RPMI8226 (cell line): ENCODE data around the gene RSPH3.

Experiments
- DNase-seq: peaks from one replicate; pipeline ENCODE4 v3.0.0-alpha.2; 2015

RSPH3 gene

DNA sequence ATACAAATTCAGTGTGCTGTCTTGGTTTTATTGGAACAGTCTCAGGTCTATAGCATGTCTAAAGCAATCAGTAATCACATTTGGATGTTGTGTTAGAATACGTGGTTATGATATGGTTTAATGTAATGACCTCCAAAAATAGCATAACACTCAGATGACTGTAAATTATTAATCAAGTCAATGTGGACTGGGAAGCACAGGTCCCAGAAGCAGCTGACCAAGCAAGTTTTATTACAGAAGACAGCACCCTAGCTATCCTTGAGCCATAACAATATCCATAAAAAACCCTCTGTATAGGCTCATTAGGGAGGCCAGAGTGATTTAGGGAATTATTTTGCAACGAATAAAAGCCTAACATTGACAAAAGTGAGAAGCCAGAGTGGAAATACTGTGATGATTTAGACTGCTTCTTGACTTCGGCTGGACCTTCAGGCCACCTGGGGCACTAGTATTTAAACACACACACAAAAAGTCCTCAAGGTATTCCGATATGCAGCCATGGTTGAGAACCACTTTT is 66.9 kb downstream of the RSPH3 start:
- no peak for DNase-seq

DNA sequence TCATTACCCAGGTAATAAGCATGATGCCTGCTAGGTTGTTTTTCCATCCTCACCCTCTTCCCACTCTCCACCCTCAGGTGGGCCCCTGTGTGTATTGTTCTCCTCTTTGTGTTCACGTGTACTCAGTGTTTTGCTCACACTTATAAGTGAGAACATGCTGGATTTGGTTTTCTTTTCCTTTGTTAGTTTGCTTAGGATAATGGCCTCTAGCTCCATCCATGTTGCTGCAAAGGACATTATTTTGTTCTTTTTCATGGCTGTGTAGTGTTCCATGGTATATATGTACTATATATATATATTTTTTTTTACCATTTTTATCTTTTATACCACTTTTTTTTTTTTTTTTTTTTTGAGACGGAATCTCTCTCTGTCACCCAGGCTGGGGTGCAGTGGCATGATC is 71.9 kb downstream of the RSPH3 start:
- DNase-seq, result no peak

GRCh38 chr6:158926414-158926813 is 73.6 kb downstream of the RSPH3 start:
- no peak for DNase-seq

DNA sequence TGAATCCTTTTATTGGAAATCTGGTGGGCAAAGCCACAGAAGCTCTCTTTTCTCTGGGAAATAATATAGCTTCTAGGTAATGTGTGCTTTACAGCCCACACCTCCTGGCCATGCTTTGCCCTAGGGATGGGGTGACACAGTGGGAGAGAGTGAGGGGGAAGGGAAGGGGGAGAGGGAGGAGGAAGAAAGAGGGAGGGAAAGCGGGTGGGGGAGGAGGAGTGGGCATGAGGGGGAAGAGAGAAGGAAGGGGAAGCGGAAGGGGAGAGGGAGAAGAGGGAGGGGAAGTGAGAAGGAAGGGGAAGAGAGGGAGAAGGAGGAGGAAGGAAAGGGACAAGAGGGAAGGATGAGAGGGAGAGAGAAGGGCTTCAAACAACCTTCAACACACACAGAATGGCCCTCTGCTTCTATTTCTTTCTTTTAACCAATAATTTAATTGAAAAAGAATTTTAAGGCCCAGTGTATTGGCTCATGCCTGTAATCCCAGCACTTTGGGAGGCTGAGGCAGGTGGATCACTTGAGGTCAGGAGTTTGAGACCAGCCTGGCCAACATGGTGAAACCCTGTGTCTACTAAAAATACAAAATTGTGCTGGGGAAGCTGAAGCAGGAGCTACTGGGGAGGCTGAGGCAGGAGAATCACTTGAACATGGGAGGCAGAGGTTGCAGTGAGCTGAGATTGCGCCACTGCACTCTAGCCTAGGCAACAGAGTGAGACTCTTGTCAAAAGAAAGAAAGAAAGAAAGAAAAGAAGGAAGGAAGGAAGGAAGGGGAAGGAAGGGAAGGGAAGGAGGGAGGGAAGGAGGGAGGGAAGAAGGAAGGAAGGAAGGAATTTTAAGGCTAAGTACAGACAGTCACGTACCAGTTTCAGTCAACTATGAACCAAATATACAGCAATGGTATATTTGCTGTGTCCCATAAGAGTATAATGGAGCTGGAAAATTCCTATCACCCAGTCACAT is 75.2 kb downstream of the RSPH3 start:
- DNase-seq, result no peak

DNA sequence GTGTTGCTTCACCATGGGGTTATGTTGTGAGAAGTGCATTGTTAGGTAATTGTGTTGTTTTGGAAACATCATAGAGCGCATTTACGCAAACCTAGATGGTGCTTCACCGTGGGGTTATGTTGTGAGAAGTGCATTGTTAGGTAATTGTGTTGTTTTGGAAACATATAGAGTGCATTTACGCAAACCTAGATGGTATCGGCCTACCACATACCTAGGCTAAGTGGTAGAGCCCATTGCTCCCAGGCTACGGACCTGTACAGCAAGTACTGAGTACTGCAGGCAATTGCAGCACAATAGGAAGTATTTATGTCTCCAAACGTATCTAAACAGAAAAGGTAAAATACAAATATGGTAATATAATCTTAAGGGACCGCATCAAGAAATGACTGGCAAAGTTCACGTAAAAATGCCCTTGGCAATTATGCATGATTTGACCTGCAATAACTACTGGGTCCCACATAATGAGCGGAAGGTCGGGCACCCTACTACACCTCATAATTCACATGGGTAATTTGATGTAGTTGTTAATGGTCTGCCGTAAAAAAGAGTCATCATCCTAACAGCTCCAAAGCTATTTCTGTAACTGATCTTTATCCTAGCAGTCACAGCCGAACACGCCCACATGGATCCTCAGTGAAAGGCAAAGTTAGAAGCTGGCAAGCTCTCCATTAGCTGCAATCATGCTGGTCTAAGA is 76.0 kb downstream of the RSPH3 start:
- DNase-seq, result no peak
